GM13977 (cell line): ENCODE results near the gene TMIGD3.
A peak's percentile ranks its signal among the peaks of the same experiment; 100 is the strongest.

Experiments used
- DNase-seq: peaks from one replicate; pipeline ENCODE4 v3.0.0; 2012; ENCODE audit warnings: low spot score
- CTCF ChIP-seq: IDR thresholded peaks from 2 replicates; pipeline ENCODE4 v1.5.1; 2012; ENCODE audit warnings: mild to moderate bottlenecking, control low read depth; ENCODE audit not compliant: insufficient read depth; ENCODE audit errors: extremely low read depth, missing control alignments
- in situ Hi-C: fragments of 300-500 bp; cut with MboI; formaldehyde crosslinking; loops from one replicate; pipeline ENCODE4 v1.12.0; 2022; ENCODE audit warnings: low sequenced_read_pairs, low pct_unique_long_range_greater_than_20kb, mixed read lengths, inconsistent platforms; ENCODE audit not compliant: unreplicated experiment

TMIGD3 gene

GRCh38 chr1:111446967-111447892, 56.2 kb downstream of the TMIGD3 start:
- TF ChIP-seq CTCF, result no peak
- in situ Hi-C loops, result loop anchor here (10.0 kb wide), 1 partner anchor 222 kb away; the partner anchor contains the start of gene CHI3L2
- no peak for DNase-seq

DNA sequence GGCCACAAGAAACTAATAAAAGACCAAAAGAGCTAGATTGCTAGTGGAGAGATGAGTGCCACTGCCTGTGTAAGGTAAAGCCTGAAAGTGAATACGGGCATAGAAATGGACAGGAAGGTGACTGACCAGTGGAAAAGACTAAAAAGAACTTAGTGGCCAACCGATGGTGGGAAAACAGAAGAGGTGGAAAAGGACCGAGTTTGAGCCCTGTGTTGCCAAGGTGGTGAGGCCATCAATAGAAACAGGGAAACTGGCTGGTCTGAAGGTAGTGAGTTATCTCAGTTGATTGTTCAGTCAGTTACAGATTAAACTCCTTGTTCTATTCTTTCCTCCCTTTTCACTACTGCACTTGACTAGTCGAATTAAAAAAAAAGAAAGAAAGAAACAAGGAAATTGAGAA, 56.9 kb downstream of the TMIGD3 start:
- in situ Hi-C loops, result loop anchor here (10.0 kb wide), 1 partner anchor 222 kb away; the partner anchor contains the start of gene CHI3L2
- no peak for DNase-seq

GRCh38 chr1:111444031-111444430, 59.4 kb downstream of the TMIGD3 start:
- TF ChIP-seq CTCF, result no peak
- DNase-seq, result no peak
- in situ Hi-C loops, result loop anchor here (10.0 kb wide), 1 partner anchor 219 kb away; the partner anchor contains the start of gene CHI3L2

More for the DNA sequence above, 56.9 kb downstream of the TMIGD3 start:
- TF ChIP-seq CTCF, result no peak

DNA sequence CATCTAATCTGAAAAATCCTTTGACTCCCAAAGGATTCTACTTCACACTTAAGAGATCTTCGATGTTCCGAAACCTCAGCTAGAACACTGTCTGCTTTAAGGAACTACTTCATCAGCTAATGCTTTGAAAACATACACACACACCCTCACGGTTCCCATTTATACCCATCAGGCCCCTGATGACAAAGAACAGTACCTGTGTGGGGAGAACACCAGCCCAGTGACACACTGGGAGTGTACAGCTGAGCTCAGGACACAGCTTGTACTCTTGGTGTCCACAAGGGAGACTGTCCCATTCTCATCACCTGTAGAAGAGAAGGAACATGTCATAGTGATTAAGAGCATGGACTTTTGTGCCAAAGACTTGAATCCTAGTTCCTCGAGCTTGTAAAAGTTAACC, 61.0 kb downstream of the TMIGD3 start:
- in situ Hi-C loops, result loop anchor here (10.0 kb wide), 1 partner anchor 218 kb away; the partner anchor contains the start of gene CHI3L2
- no peak for TF ChIP-seq CTCF
- DNase-seq, result no peak

DNA sequence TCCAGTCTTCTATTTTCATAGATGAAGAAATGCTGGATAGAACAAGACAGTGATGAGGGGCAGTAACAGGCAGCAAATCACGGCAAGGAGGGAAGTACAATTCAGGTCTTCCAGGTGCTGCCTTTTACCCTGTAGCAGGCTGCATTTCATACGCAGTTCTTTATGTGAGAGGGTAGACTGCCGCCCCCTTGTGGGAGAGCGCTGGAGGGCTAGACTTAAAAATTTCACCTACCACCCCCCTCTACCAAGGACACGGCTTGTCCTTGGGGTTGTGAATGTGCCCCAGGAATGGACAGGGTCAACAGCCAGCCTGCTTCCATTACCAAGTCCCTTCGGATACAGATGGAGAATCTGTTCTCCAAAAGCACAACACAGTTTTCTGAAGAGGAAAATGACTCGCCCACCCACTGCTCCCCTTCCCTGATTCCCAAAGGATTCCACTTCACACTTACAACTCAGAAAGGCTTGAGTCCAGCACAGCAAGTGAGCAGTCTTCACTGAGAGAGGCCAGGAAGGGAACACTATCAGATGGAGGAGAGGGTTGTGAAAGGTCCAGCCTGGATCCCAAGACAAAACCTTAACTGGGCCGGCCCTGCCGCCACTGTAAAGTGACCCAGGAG, 61.8 kb downstream of the TMIGD3 start:
- TF ChIP-seq CTCF, result peak; percentile 63
- peak; percentile 21 for DNase-seq
- in situ Hi-C loops, result loop anchor here (10.0 kb wide), 1 partner anchor 217 kb away; the partner anchor contains the start of gene CHI3L2
